GM18951 (cell line): ENCODE data around the gene AP3S1.
"Not testable (repeated sequence)": the region's sequence is repeated elsewhere in the genome, so short reads cannot be mapped to it uniquely, and the experiment has no call there.

Experiments
- POLR2A ChIP-seq: IDR thresholded peaks from 4 replicates; pipeline ENCODE4 v1.6.1; 2011; ENCODE audit warnings: mild to moderate bottlenecking; ENCODE audit not compliant: insufficient read length, insufficient read depth; ENCODE audit errors: extremely low read depth
- in situ Hi-C: fragments of 300-500 bp; cut with MboI; formaldehyde crosslinking; loops from one replicate; pipeline ENCODE4 v1.12.0; 2022; ENCODE audit warnings: low sequenced_read_pairs, mixed read lengths, inconsistent platforms; ENCODE audit not compliant: unreplicated experiment

Gene AP3S1

DNA sequence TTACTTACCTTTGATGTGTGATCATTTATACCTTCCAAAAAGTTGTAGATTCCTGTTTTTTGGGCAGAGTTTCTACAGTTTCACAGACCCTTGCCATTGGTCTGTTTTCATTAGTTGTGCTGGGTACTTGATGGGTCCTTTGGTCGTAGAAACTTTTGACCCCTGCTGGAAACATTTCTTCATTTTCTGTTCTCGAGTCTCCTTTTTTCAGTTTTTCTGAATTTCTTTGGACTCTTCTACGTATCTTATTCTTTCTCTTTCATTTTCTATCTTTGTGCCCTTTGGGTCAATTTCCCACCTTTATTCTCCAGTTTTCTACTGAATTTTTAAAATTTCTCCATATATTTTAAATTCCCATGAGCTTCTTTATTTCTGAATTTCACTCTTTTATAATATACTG is 16.7 kb downstream of the AP3S1 start:
- TF ChIP-seq POLR2A = no peak
- in situ Hi-C loops = no loop called here

DNA sequence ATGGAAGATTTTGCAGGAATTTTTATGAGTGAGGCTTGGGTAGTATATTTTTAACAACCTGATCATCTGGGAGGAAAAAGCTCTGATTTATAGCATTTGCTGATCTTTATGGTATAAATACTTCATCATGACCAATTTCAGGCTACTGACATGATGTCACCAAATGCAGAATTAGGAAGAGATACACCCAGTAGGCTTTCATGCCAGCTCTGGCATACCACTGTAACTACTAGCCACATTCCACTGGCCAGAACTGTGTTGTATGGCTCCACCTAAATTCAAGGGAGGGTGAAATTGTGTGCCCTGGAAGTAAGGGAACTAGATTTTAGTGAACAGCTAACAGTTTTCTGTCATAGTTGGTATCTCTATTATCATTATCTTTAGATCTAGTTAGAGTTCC is 17.6 kb downstream of the AP3S1 start:
- in situ Hi-C loops = no loop called here
- TF ChIP-seq POLR2A = no peak

DNA sequence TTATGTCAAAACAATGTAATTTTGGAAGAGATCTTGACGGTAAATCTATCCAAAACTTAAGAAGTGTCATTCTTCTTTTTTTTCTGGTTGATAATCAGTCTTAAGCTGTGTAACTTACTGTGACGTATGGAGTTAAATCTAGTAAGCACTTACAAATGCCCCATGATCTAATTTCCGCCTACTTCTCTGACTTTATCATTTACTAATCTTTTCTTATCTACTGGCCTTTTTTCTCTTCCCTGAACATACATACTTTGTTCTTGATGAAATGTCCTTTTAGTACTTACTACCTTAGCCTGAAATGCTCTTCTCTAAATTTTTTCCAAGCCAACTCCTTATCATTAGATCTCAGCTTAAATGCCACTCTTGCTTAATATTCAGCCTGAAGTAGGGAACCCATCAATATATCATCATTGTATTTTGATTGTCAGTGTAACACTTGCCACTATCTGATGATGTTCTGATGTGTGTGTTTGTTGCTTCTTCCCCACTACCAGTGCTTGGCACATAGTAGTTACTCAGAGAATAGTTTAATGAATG is 27.6 kb downstream of the AP3S1 start:
- no peak for TF ChIP-seq POLR2A
- in situ Hi-C loops = no loop called here

DNA sequence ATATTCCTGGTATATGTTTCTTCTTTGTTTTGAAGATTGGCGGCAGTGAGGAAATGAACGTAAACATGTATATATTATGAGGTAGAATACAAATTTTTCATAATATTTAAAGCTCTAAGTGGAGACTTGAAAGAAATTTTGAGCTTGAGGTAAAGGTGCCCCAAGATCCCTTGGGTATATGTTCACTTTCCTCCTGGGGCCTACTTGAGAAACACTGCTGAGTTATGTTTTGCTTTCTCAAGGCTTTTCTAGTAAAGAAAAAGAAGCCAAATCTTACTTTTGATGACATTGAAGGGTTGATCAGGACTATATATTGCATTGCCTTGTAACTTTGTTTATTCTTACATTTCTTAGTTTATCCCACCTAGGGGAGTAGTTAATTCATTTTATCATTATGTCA is 30.7 kb downstream of the AP3S1 start:
- in situ Hi-C loops = no loop called here
- TF ChIP-seq POLR2A = no peak

DNA sequence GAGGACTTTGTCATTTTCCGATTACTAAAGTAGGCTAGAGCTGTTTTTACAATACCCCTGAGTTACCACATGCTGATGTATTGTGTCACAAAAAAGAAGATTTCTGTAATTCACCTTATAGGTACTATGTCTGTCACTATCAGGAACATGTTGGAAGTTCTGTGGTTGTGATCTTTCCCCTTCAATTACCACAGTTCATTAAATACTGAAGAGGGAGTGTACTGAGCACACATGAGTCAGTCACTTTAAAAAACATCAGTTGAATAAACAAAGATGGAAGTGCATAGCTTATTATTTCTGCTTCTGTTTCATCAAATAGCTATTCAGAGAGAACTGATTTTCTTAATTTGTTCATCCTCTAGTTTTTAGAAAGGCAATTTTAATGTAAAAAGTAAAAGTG is 31.7 kb downstream of the AP3S1 start:
- no peak for TF ChIP-seq POLR2A
- in situ Hi-C loops = no loop called here

DNA sequence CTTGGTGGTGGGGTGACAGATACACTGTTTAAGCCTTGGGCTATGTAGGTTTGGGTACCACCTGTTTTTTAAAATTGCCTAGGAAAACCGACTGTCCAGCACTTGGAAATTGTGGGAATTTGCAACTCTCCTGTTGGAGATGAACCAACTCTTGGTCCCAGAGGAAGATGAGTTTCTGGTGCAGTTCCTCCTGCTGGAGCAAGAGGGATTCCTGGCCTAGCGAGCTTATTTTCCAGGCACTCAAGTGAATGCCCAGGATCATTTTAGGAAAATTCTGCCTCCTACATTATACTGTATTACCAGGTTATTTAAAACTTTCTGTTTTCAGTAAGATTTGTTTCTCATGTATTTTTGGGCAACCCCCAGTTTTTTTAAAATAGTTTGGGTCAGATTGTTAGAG is 33.7 kb downstream of the AP3S1 start:
- TF ChIP-seq POLR2A = no peak
- in situ Hi-C loops = no loop called here

DNA sequence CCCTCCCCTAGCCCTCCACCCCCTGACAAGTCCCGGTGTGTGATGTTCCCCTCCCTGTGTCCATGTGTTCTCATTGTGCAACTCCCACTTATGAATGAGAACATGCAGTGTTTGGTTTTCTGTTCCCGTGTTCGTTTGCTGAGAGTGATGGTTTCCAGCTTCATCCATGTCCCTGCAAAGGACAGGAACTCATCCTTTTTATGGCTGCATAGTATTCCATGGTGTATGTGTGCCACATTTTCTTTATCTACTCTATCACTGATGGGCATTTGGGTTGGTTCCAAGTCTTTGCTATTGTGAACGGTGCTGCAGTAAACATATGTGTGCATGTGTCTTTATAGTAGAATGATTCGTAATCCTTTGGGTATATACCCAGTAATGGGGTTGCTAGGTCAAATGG is 35.6 kb downstream of the AP3S1 start:
- in situ Hi-C loops = not testable (repeated sequence)

DNA sequence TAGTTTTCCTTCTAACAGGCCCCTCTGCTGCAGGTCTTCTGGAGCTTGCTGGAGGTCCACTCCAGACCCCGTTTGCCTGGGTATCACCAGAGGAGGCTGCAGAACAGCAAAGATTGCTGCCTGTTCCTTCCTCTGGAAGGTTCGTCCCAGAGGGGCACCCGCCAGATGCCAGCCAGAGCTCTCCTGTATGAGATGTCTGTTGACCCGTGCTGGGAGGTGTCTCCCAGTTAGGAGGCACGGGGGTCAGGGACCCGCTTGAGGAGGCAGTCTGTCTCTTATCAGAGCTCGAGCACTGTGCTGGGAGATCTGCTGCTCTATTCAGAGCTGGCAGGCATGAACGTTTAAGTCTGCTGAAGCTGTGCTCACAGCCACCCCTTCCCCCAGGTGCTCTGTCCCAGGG is 40.7 kb downstream of the AP3S1 start:
- in situ Hi-C loops = not testable (repeated sequence)

DNA sequence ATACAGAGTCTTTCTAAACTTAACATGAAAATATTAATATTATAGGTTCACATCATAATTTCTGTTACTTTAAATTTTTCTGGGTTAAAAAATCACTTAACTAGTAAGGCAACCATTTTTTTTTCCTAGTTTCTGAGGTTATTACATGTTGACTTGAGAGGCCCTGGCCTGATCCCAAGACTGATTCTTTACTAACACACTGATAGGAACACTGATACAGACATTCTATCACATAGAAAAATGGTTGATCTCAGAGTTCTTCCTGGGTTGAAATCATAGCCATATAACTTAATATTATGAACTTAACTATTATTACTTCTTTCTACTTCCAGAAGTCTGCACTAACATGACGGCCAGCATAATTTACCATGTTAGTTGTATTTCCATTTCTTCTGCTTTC is 43.0 kb downstream of the AP3S1 start:
- no peak for TF ChIP-seq POLR2A
- in situ Hi-C loops = no loop called here

DNA sequence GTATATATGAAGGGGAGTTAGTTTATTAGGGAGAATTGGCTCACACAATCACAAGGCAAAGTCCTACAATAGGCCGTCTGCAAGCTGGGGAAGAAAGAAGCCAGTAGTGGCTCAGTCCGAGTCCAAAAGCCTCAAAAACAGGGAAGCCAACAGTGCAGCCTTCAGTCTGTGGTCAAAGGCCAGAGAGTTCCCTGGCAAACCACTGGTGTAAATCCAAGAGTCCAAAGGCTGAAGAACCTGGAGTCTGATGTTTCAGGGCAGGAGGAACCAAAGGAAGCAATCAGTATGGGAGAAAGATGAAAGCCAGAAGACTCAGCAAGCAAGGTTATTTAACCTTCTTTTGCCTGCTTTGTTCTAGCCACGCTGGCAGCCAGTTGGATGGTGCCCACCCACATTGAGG is 43.5 kb downstream of the AP3S1 start:
- in situ Hi-C loops = not testable (repeated sequence)

DNA sequence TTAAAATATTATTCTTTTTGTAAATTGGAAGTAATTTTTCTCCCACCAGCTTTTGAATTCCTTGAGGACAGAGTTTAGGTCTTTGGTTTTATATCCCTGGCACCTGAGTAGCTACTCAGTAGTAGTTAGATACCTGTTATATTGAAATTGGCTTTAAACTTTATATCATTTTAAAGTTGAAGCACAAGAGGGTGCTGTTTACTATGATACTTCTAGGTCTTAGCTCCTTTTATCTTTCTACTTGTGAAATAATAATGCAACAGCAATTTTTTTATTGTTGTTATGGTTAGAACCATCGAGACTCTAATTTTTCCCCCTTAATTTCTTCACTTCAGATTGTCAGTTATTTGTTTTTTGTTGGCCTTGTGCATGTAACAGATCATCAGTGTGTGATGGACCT is 46.3 kb downstream of the AP3S1 start:
- in situ Hi-C loops = no loop called here
- TF ChIP-seq POLR2A = no peak

DNA sequence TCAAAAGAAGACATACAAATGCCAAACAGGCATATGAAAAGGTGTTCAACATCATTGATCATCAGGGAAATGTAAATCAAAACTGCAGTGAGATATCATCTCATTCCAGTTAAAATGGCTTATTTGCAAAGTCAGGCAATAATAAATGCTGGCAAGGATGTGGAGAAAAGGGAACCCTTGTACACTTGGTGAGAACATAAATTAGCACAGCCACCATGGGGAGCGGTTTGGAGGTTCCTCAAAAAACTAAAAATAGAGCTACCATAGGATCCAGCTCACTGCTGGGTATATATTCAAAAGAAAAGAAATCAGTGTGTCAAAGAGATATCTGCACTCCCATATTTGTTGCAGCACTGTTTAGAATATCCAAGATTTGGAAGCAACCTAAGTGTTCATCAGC is 50.3 kb downstream of the AP3S1 start:
- in situ Hi-C loops = no loop called here
- TF ChIP-seq POLR2A = no peak

DNA sequence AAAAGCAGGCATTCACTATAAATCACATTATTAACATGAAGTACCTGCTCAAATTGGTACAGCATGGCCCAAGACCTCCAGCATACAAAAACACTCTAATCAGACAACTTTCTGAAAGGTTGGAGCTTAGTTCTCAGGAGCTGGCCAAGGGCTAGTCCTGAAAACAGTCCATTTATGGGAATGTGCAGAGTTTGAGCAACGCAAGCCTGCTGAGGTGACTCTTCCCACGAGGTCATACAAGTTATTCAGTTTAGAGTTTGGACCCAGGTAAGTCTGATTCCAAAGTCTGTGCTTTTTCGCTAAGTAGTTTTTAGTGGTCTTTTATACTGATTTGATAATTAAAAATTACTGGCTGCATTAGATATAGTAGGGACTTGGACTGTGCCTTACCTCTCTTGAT is 52.6 kb downstream of the AP3S1 start:
- in situ Hi-C loops = no loop called here
- TF ChIP-seq POLR2A = no peak

DNA sequence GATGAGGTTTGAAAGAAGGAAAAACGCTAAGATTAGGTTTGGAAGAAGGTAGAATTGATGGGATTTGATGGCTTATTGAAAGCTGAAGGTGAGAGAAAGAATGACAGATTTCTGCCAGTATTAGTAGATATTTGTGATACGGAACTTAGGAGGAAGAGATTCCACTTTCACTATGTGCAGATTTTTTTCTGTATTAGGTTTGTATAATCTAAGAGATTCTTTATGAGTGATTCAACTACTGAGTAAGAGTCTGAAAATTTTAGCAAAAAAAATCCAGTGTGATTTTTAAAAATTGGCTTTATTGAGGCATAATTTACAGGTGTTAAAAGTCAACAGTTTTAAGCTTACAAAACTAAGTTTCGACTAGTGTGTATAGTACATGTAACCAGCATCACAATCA is 54.1 kb downstream of the AP3S1 start:
- in situ Hi-C loops = no loop called here
- TF ChIP-seq POLR2A = no peak

DNA sequence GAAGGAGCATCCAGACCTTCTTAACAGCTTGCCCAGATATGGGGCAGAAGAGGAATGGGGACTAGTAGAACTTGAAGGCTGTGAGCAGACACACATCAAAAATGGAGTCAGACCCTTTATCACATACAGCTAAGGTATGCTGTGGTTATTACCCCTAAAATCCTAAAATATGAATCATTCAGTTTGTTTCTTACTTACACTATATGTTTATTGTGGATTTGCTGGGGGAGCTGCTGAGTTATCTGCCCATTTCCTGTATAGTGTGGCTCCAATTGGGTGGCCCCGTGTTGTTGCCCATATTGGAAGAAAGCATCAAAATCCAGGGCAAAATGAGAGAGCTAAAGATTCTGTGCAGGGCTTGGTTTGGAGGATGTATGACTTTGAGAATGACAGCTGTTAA is 56.9 kb downstream of the AP3S1 start:
- in situ Hi-C loops = no loop called here
- TF ChIP-seq POLR2A = no peak
